Umbilical cord (tissue), 2 donors: ENCODE data around the gene EMX2. TPM values are rescaled to one million over a fixed set of nuclear protein-coding genes. Genes with fewer than 3 reads are reported as not detected.
"Not testable (repeated sequence)": the region's sequence is repeated elsewhere in the genome, so short reads cannot be mapped to it uniquely, and the experiment has no call there.

Experiments
- DNase-seq: peaks from one replicate; pipeline ENCODE4 v3.0.0-alpha.2; 2015; ENCODE audit warnings: low spot score
- total RNA-seq: library from RNA; depleted of rRNA; stranded (reverse); fragments of >200 nt; gene quantifications from one replicate; pipeline ENCODE4 v1.2.3, GENCODE V29; 2014; ENCODE audit warnings: low replicate concordance; ENCODE audit not compliant: insufficient read depth

The EMX2 gene
- total RNA-seq, 1 donor from 2014 or later = 25.3 TPM

GRCh38 chr10:117556356-117556755, 13.8 kb downstream of the EMX2 start:
- DNase-seq = no peak

GRCh38 chr10:117559712-117560111, 17.2 kb downstream of the EMX2 start:
- no peak for DNase-seq

- DNase-seq = no peak
These were observed 18.4 kb downstream of the EMX2 start for GRCh38 chr10:117560942-117561341.

GRCh38 chr10:117562220-117562619, 19.7 kb downstream of the EMX2 start:
- DNase-seq = no peak

GRCh38 chr10:117562896-117563737, 20.6 kb downstream of the EMX2 start:
- no peak for DNase-seq

GRCh38 chr10:117563780-117564179, 21.2 kb downstream of the EMX2 start:
- DNase-seq = no peak

GRCh38 chr10:117565068-117565467, 22.5 kb downstream of the EMX2 start:
- no peak for DNase-seq

- peak; percentile 55 for DNase-seq
These were observed 25.8 kb downstream of the EMX2 start for GRCh38 chr10:117568334-117568733.

- no peak for DNase-seq
These were observed 27.3 kb downstream of the EMX2 start for GRCh38 chr10:117569610-117570390.

GRCh38 chr10:117570880-117571279, 28.3 kb downstream of the EMX2 start:
- no peak for DNase-seq

- no peak for DNase-seq
These were observed 32.1 kb downstream of the EMX2 start for GRCh38 chr10:117574498-117575146.

- no peak for DNase-seq
These were observed 35.9 kb downstream of the EMX2 start for GRCh38 chr10:117578490-117578889.

- DNase-seq = no peak
These were observed 36.5 kb downstream of the EMX2 start for GRCh38 chr10:117578999-117579590.

- DNase-seq = no peak
These were observed 39.4 kb downstream of the EMX2 start for GRCh38 chr10:117581961-117582360.

GRCh38 chr10:117584831-117585230, 42.3 kb downstream of the EMX2 start:
- DNase-seq = not testable (repeated sequence)

- no peak for DNase-seq
These were observed 44.5 kb downstream of the EMX2 start for GRCh38 chr10:117587036-117587435.

GRCh38 chr10:117590101-117590875, 47.7 kb downstream of the EMX2 start:
- DNase-seq = no peak

- DNase-seq = no peak
These were observed 48.5 kb downstream of the EMX2 start for GRCh38 chr10:117591043-117591442.

- DNase-seq = no peak
These were observed 52.2 kb downstream of the EMX2 start for GRCh38 chr10:117594722-117595121.

GRCh38 chr10:117596706-117597105, 54.2 kb downstream of the EMX2 start:
- peak; percentile 61 for DNase-seq

GRCh38 chr10:117597216-117597615, 54.7 kb downstream of the EMX2 start:
- DNase-seq = peak; percentile 3
